Psoas muscle (tissue), 8 donors: Measurements from ENCODE around the gene GNAT2. TPM values are rescaled to one million over a fixed set of nuclear protein-coding genes. Genes with fewer than 3 reads are reported as not detected.

Experiments used
- ATAC-seq, 4 donors: fragments of 200-7000 bp; cut with Tn5 transposase; one replicate each; pipeline ENCODE4 v1.9.1; 2020; ENCODE audit warnings: moderate library complexity in 3 of 4, mild to moderate bottlenecking in 2 of 4
- DNase-seq, 2 donors: peaks; one replicate each; pipeline ENCODE4 v3.0.0-alpha.2; 2020
- H3K27ac ChIP-seq: fragments of 200-600 bp; one replicate; pipeline ENCODE4 v1.8.0; 2022
- H3K27me3 ChIP-seq, 3 donors: fragments of 200-600 bp in 1 of 3; one replicate each; pipeline versions ENCODE4 v1.6.1 to v1.8.0; 2013 to 2022; ENCODE audit warnings: low read length in 2 of 3, mild to moderate bottlenecking in 2 of 3, moderate library complexity in 1 of 3; ENCODE audit not compliant: insufficient read depth in 3 of 3
- H3K36me3 ChIP-seq, 2 donors: fragments of 200-600 bp in 1 of 2; one replicate each; pipeline versions ENCODE4 v1.6.1 to v1.8.0; 2013 to 2022; ENCODE audit warnings: low read depth in 1 of 2, mild to moderate bottlenecking in 1 of 2, moderate library complexity in 1 of 2; ENCODE audit not compliant: insufficient read depth in 1 of 2
- H3K4me1 ChIP-seq: fragments of 200-600 bp; one replicate; pipeline ENCODE4 v1.8.0; 2022
- H3K4me3 ChIP-seq: fragments of 200-600 bp; one replicate; pipeline ENCODE4 v1.8.0; 2022; ENCODE audit warnings: mild to moderate bottlenecking
- H3K9me3 ChIP-seq: fragments of 200-600 bp; one replicate; pipeline ENCODE4 v1.8.0; 2022
- WGBS, 3 donors: extraction: QIAGEN DNeasy Blood & Tissue Kit; methylation state at CpG; one replicate each; pipeline versions ENCODE4 v1.1.6 to v1.1.7; 2013; 5-methylcytosine and 5-hydroxymethylcytosine counted together
- intact Hi-C, 2 donors: fragments of 100-400 bp; cut with DNase I; formaldehyde crosslinking; loops; one replicate each; pipeline versions ENCODE4 v1.11.0 to v1.14.2; 2022
- polyA plus RNA-seq, 3 donors: library from polyadenylated mRNA; stranded (reverse); fragments of 200-250 nt; gene quantifications; one replicate each; pipeline ENCODE4 v1.2.3, GENCODE V29; 2013
- total RNA-seq, 4 donors: library from RNA; stranded (reverse); fragmentation: NEBNext Ultra II Directional in 2 of 4; extraction: Animal tissue kit (Norgen Biotek cat#: 25700) in 2 of 4; gene quantifications; one replicate each; pipeline versions ENCODE4 v1.2.1 to v1.2.4, GENCODE V29; 2021 to 2023
- TF ChIP-seq, protein P1 (sequence below): fragments of 200-600 bp; IDR thresholded peaks from one replicate; pipeline ENCODE4 v1.8.0; 2022; ENCODE audit warnings: antibody characterized with exemption
- donor health status: healthy with polysubstance abuse.
- donor health status: DM: no; HTN: no; CAD: no; lungs with moderate emphysema.
- donor health status: Bipolar disorder and iron deficiency.
- donor health status: healthy.
- donor health status: DM: yes; HTN: yes; CAD: no.
- donor health status: DM: no; HTN: no; CAD: no.
- donor health status: DM: no; HTN: no; CAD: no.
- donor health status: DM: yes; HTN: yes; CAD: no.

GNAT2 gene
- total and polyA plus RNA-seq, 7 donors: 0.07 to 0.16 TPM; not detected in 5

GRCh38 chr1:109570414-109570813 lies 49.0 kb downstream of the GNAT2 start:
- ATAC-seq: peak; percentile 60 to 88 (median 88)
- Histone ChIP-seq H3K9me3 (no peaks in the 10 kb centered on the region), H3K36me3 (peaks cover 0 to 14% of the 10 kb centered on the region in 2 donors), H3K27ac (peak overlapping the region; percentile 23), H3K4me1 (peaks cover 34% of the 10 kb centered on the region), H3K27me3 (no peaks in the 10 kb centered on the region), H3K4me3 (no peak overlapping the region)
- DNase-seq: no peak
- intact Hi-C loops: no loop called here
- TF ChIP-seq, protein P1, sequence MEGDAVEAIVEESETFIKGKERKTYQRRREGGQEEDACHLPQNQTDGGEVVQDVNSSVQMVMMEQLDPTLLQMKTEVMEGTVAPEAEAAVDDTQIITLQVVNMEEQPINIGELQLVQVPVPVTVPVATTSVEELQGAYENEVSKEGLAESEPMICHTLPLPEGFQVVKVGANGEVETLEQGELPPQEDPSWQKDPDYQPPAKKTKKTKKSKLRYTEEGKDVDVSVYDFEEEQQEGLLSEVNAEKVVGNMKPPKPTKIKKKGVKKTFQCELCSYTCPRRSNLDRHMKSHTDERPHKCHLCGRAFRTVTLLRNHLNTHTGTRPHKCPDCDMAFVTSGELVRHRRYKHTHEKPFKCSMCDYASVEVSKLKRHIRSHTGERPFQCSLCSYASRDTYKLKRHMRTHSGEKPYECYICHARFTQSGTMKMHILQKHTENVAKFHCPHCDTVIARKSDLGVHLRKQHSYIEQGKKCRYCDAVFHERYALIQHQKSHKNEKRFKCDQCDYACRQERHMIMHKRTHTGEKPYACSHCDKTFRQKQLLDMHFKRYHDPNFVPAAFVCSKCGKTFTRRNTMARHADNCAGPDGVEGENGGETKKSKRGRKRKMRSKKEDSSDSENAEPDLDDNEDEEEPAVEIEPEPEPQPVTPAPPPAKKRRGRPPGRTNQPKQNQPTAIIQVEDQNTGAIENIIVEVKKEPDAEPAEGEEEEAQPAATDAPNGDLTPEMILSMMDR: no peak
- 31 to 47% (median 39%) methylated on average over 3 of the region's 3 CpGs for WGBS, 3 donors

DNA sequence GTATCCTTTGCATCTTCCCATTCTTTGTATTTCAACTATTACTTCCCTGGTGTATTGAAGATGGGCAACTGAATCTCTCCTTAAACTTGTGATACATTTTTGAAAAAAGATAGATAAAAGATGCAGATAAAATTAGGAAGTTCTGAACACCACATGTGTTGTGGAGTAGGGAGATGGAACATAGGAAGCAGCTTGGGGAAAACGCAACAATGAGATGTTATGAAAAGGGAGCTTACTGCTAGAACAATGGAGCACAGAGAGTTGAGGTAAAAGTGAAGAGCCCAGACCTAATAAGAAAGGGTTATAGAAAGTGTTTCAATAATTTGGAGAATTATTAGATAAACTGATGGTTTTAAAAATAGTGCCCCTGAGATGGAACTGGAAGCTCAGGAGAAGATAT lies 50.1 kb downstream of the GNAT2 start:
- no peaks in the 10 kb centered on the region for H3K27me3 ChIP-seq
- 66 to 79% (median 76%) methylated on average over 1 of the region's 1 CpG for WGBS, 3 donors
- TF ChIP-seq, protein P1: no peak
- DNase-seq: no peak
- intact Hi-C loops: loop anchor here in 1 of 2 donors (2.0 kb wide), 1 partner anchor 19 kb away; no protein-coding TSS in a partner anchor
- H3K27ac ChIP-seq: no peak overlapping the region
- no peak for ATAC-seq
- no peaks in the 10 kb centered on the region for H3K9me3 ChIP-seq
- no peak overlapping the region for H3K4me3 ChIP-seq
- H3K4me1 ChIP-seq: peaks cover 34% of the 10 kb centered on the region
- peaks cover 0 to 7% of the 10 kb centered on the region in 2 donors for H3K36me3 ChIP-seq

- TF ChIP-seq, protein P1: no peak
Measured at GRCh38 chr1:109567877-109568672, 51.3 kb downstream of the GNAT2 start.

GRCh38 chr1:109566982-109567381 lies 52.4 kb downstream of the GNAT2 start:
- WGBS, 3 donors: 11 to 33% (median 27%) methylated on average over 1 of the region's 1 CpG
- Histone ChIP-seq H3K4me3 (no peak overlapping the region), H3K4me1 (peaks cover 50% of the 10 kb centered on the region), H3K36me3 (no peaks in the 10 kb centered on the region), H3K27ac (no peak overlapping the region), H3K9me3 (no peaks in the 10 kb centered on the region), H3K27me3 (no peaks in the 10 kb centered on the region)
- TF ChIP-seq, protein P1: no peak
- intact Hi-C loops: no loop called here
- ATAC-seq (no peak), DNase-seq (no peak)

More at GRCh38 chr1:109567877-109568672, 51.3 kb downstream of the GNAT2 start:
- DNase-seq: no peak
- Histone ChIP-seq H3K27ac (no peak overlapping the region), H3K4me3 (no peak overlapping the region), H3K4me1 (peaks cover 40% of the 10 kb centered on the region), H3K9me3 (no peaks in the 10 kb centered on the region), H3K27me3 (no peaks in the 10 kb centered on the region), H3K36me3 (no peaks in the 10 kb centered on the region)
- intact Hi-C loops: loop anchor here in 1 of 2 donors (2.0 kb wide), 1 partner anchor 17 kb away; no protein-coding TSS in a partner anchor
- ATAC-seq: no peak
- WGBS, 3 donors: 98 to 99% (median 98%) methylated on average over 4 of the region's 4 CpGs
